ENCODE measurements around the gene KIR3DL1.
"Not testable (repeated sequence)": the region's sequence is repeated elsewhere in the genome, so short reads cannot be mapped to it uniquely, and the experiment has no call there.

KIR3DL1 gene

GRCh38 chr19:54814571-54814970, 1.7 kb upstream of the KIR3DL1 start:
- not testable (repeated sequence) for DNase-seq (ENCODE audit: low read depth in 2 of 2)

GRCh38 chr19:54817670-54818536, 1.6 kb downstream of the KIR3DL1 start:
- DNase-seq (ENCODE audit: low read depth in 2 of 2): no peak

- not testable (repeated sequence) for DNase-seq (ENCODE audit: low read depth in 2 of 2)
Measured at GRCh38 chr19:54824416-54824815, 8.1 kb downstream of the KIR3DL1 start.

GRCh38 chr19:54825326-54825725, 9.1 kb downstream of the KIR3DL1 start:
- DNase-seq (ENCODE audit: low read depth in 2 of 2): not testable (repeated sequence)

GRCh38 chr19:54828064-54828463, 11.8 kb downstream of the KIR3DL1 start:
- DNase-seq (ENCODE audit: low read depth in 2 of 2): not testable (repeated sequence)

GRCh38 chr19:54832496-54832895, 16.2 kb downstream of the KIR3DL1 start, which contains the start of gene KIR2DS4:
TSS of gene KIR2DS4 (plus strand) at chr19:54832676.
- DNase-seq (ENCODE audit: low read depth in 2 of 2): not testable (repeated sequence)

GRCh38 chr19:54835126-54835525, 18.9 kb downstream of the KIR3DL1 start:
- peak in 1 of 2 donors; percentile 4 for DNase-seq (ENCODE audit: low read depth in 2 of 2)

- not testable (repeated sequence) for DNase-seq (ENCODE audit: low read depth in 2 of 2)
Measured at GRCh38 chr19:54837522-54837921, 21.3 kb downstream of the KIR3DL1 start.

- not testable (repeated sequence) for DNase-seq (ENCODE audit: low read depth in 2 of 2)
Measured at GRCh38 chr19:54843171-54843570, 26.9 kb downstream of the KIR3DL1 start.

GRCh38 chr19:54850061-54850640, 33.9 kb downstream of the KIR3DL1 start, which contains the start of gene KIR3DL2:
TSS of gene KIR3DL2 (plus strand) at chr19:54850443. CDS start at chr19:54850476, 33 bp downstream.
- not testable (repeated sequence) for DNase-seq (ENCODE audit: low read depth in 2 of 2)

- DNase-seq (ENCODE audit: low read depth in 2 of 2): no peak
Measured at GRCh38 chr19:54850930-54851329, 34.7 kb downstream of the KIR3DL1 start.

GRCh38 chr19:54851353-54851752, 35.1 kb downstream of the KIR3DL1 start:
- no peak for DNase-seq (ENCODE audit: low read depth in 2 of 2)

GRCh38 chr19:54855241-54855640, 39.0 kb downstream of the KIR3DL1 start:
- DNase-seq (ENCODE audit: low read depth in 2 of 2): not testable (repeated sequence)

GRCh38 chr19:54858476-54858875, 42.2 kb downstream of the KIR3DL1 start:
- DNase-seq (ENCODE audit: low read depth in 2 of 2): not testable (repeated sequence)

GRCh38 chr19:54859421-54859820, 43.2 kb downstream of the KIR3DL1 start:
- not testable (repeated sequence) for DNase-seq (ENCODE audit: low read depth in 2 of 2)

- DNase-seq (ENCODE audit: low read depth in 2 of 2): not testable (repeated sequence)
Measured at GRCh38 chr19:54863459-54863858, 47.2 kb downstream of the KIR3DL1 start.

GRCh38 chr19:54871696-54872095, 55.4 kb downstream of the KIR3DL1 start:
- no peak for DNase-seq (ENCODE audit: low read depth in 2 of 2)

- DNase-seq (ENCODE audit: low read depth in 2 of 2): no peak
Measured at GRCh38 chr19:54873990-54874389, 57.7 kb downstream of the KIR3DL1 start, which contains the start of gene FCAR. TSS of gene FCAR (plus strand) at chr19:54874235. CDS start at chr19:54874290, 55 bp downstream.

- DNase-seq (ENCODE audit: low read depth in 2 of 2): no peak
Measured at GRCh38 chr19:54875506-54875905, 59.2 kb downstream of the KIR3DL1 start.

- no peak for DNase-seq (ENCODE audit: low read depth in 2 of 2)
Measured at GRCh38 chr19:54877471-54877870, 61.2 kb downstream of the KIR3DL1 start.
